Activated T-helper 17 cell treated with anti-CD3 and anti-CD28 coated beads, Interleukin-2, amount 50 U/mL, for 72 hours (primary cell): ENCODE results near the gene SYNGR4. TPM values are rescaled to one million over a fixed set of nuclear protein-coding genes. Genes with fewer than 3 reads are reported as not detected.
"Not testable (repeated sequence)": the region's sequence is repeated elsewhere in the genome, so short reads cannot be mapped to it uniquely, and the experiment has no call there.

ENCODE experiments used
- ATAC-seq: fragments of 150-1000 bp; cut with Tn5 transposase; replicated peaks from 2 replicates; pipeline ENCODE4 v1.10.0; 2021; ENCODE audit warnings: mild to moderate bottlenecking, moderate library complexity
- H3K27ac Mint-ChIP-seq: one replicate; pipeline ENCODE4 v1.8.0; 2022; ENCODE audit warnings: mixed read lengths
- H3K27me3 Mint-ChIP-seq: one replicate; pipeline ENCODE4 v1.8.0; 2022; ENCODE audit warnings: mixed read lengths
- H3K36me3 Mint-ChIP-seq: one replicate; pipeline ENCODE4 v1.8.0; 2022; ENCODE audit warnings: low read depth, mild to moderate bottlenecking, mixed read lengths
- H3K4me1 Mint-ChIP-seq: one replicate; pipeline ENCODE4 v1.8.0; 2022; ENCODE audit warnings: mixed read lengths
- H3K4me3 Mint-ChIP-seq: one replicate; pipeline ENCODE4 v1.8.0; 2022; ENCODE audit warnings: mild to moderate bottlenecking, mixed read lengths
- H3K9me3 Mint-ChIP-seq: one replicate; pipeline ENCODE4 v1.8.0; 2022; ENCODE audit warnings: mixed read lengths
- total RNA-seq, 2 donors: library from RNA; stranded (reverse); gene quantifications; one replicate each; pipeline ENCODE4 v1.2.3, GENCODE V29; 2022

Gene SYNGR4
- not detected for total RNA-seq

DNA sequence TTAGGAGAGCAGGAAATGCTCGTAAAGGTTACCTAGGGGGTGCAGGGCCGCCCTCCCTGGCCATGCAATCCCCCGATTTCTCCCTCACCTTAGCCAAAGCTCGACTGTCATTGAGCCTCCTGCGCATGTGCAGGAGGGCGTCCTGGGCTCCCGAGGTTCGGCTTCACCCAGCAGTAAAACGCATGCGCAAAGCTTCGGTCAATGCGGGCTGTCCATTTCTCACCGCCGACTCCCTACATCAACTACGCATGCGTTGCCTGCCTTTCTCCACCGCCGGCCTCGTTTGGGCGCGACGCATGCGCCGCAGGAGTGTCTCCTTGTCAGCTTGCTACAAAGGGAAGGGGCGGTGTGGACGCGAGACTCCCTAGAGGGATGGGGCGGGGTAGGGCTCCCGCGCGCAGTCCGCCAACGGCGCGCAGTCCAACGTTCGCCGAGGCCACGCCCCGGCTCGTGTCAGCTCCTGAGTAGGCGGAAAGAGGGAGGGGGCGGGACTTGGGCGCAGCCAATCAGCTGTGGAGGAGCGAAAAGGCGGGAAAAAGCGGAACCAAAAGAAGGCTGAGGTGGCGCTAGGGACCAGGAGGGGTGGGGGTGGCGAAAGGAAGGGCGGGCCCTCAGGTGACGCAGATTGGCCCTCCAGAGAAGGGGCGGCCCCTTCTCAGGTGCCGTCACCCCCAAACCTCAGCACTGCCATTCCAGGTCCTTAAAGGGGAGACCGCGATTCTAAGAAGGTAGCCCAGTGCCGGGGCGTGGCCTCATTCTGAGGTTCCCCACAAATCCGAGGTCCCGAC lies at the start of gene SYNGR4, which contains the start of gene TMEM143:
SYNGR4 (plus strand) TSS at position 558 of the 788 bp plus-strand sequence. CDS start 1,476 bp downstream, outside the sequence.
TMEM143 (minus strand) TSS at position 131 of the 788 bp plus-strand sequence; CDS start at position 111, 20 bp downstream.
- peak; percentile 88 for ATAC-seq
- no peaks in the 10 kb centered on the region for H3K27me3 Mint-ChIP-seq

DNA sequence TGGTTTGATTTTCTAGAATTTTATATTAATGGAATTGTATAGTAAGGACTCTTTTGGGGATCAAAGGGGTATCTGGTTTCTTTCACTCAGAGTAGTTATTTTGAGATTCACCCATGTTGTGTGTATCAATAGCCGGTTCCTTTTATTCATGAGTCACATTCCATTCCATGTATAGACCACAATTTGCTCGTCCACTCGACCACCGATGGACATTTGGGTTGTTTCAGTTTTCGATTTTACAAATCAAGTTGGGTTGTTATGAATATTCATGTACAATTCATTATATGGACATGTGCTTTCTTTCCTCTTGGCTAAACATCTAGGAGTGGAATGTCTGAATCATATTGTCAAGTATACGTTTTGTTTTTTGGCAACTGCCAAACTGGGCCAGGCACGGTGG lies 48.5 kb upstream of the SYNGR4 start:
- Mint-ChIP-seq H3K36me3 (no peaks in the 10 kb centered on the region), H3K27ac (no peak overlapping the region), H3K27me3 (no peaks in the 10 kb centered on the region), H3K4me3 (no peak overlapping the region), H3K9me3 (no peaks in the 10 kb centered on the region), H3K4me1 (no peaks in the 10 kb centered on the region)
- no peak for ATAC-seq

More for the DNA sequence above, at the start of gene SYNGR4, which contains the start of gene TMEM143:
- Mint-ChIP-seq H3K4me3 (peak within 1 kb of the TSS; percentile 93), H3K27ac (peak within 1 kb of the TSS; percentile 97), H3K36me3 (peaks cover 15% of the 10 kb centered on the region), H3K9me3 (no peaks in the 10 kb centered on the region), H3K4me1 (no peaks in the 10 kb centered on the region)

DNA sequence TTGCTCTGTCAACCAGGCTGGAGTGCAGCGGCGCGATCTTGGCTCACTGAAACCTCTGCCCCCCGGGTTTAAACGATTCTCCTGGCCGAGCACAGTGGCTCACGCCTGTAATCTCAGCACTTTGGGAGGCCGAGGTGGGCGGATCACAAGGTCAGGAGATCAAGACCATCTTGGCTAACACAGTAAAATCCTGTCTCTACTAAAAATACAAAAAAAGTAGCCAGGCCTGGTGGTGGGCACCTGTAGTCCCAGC lies 46.5 kb upstream of the SYNGR4 start:
- H3K27me3 Mint-ChIP-seq, H3K27ac Mint-ChIP-seq, H3K4me1 Mint-ChIP-seq, H3K36me3 Mint-ChIP-seq, H3K9me3 Mint-ChIP-seq, H3K4me3 Mint-ChIP-seq, ATAC-seq: not testable (repeated sequence)

DNA sequence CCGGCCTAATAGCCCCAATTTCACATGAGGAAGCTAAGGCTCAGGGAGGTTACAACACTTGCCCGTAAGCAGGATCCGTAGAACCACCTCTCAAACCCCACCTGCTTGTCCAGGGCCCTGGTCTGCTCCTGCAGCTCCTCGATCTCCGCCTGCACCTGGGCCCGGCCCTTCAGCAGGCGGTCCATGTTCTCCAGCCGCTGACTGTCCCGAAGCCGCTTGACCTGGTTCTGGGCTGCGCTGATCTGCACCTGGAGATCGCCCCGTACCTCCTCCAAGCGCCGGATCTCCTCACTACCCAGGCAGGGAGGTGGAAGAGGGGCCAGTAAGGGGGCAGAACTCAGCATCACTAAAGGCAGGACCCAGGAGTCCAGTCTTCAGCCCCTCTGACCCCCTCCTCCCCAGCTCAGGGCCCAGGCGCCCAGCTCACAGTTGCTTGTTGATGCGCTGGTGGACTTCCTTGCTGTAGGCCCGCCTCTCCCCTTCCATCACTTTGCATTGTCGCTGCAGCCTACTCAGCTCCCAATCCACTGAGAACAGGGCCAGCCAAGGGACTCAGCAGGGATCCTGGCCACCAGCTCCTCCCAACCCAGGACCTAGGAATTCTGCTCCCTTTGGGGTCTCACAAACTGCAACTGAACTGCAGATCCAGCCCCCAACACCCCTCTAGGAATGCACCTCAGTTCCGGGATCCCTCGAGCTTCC lies 45.7 kb upstream of the SYNGR4 start:
- ATAC-seq = no peak
- Mint-ChIP-seq H3K4me3 (no peak overlapping the region), H3K27ac (peak overlapping the region; percentile 41), H3K9me3 (no peaks in the 10 kb centered on the region), H3K36me3 (peaks cover 9% of the 10 kb centered on the region), H3K27me3 (no peaks in the 10 kb centered on the region), H3K4me1 (peaks cover 12% of the 10 kb centered on the region)

DNA sequence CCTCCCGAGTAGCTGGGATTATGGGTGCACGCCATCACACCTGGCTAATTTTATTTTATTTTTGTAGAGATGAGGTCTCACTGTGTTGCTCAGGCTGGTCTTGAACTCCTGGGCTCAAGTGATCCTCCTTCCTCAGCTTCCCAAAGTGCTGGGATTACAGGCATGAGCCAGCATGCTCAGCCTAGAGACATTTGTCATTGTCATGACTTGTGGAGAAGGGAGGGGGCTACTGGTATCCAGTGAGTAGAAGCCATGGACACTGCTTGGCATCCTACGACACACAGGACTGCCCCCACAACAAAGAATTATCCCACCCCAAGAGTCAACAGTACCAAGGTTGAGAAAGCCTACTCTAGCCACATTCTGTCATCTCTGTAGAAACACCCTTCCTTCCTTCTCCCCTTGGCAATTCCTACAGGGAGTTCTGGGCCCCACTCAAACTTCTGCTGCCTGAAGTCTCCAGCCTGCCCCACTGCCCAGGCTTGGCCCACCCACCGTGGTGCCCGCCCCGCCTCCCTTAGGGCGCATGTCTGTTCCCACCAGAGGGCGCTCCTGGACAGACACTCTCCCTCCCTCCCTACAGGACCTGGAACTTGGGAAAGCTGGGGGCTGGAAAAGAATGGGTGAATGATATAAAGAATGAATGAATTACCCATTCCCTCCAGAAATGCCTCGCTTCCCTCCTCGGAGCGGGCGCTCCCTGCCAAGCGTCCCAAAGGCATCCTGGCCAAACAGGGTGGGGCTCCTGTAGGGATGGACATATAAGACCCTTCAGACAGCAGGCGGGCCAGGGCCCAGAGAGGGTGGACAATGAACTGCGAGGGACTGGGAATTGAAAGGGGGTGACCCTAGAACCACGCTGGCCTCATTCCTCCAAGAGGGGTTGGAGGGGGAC lies 44.3 kb upstream of the SYNGR4 start:
- peak; percentile 24 for ATAC-seq
- H3K4me3 Mint-ChIP-seq = peak overlapping the region; percentile 91
- peak overlapping the region; percentile 99 for H3K27ac Mint-ChIP-seq
- H3K4me1 Mint-ChIP-seq = peaks cover 20% of the 10 kb centered on the region
- no peaks in the 10 kb centered on the region for H3K9me3 Mint-ChIP-seq
- no peaks in the 10 kb centered on the region for H3K27me3 Mint-ChIP-seq
- peaks cover 10% of the 10 kb centered on the region for H3K36me3 Mint-ChIP-seq

GRCh38 chr19:48321372-48321621 lies 42.9 kb upstream of the SYNGR4 start:
- no peaks in the 10 kb centered on the region for H3K9me3 Mint-ChIP-seq
- peak overlapping the region; percentile 91 for H3K4me3 Mint-ChIP-seq
- ATAC-seq = peak; percentile 73
- H3K4me1 Mint-ChIP-seq = peaks cover 20% of the 10 kb centered on the region
- H3K36me3 Mint-ChIP-seq = peaks cover 24% of the 10 kb centered on the region
- peak overlapping the region; percentile 99 for H3K27ac Mint-ChIP-seq
- H3K27me3 Mint-ChIP-seq = no peaks in the 10 kb centered on the region

GRCh38 chr19:48321622-48322591 lies 42.3 kb upstream of the SYNGR4 start:
- ATAC-seq = peak; percentile 66
- H3K36me3 Mint-ChIP-seq = peaks cover 30% of the 10 kb centered on the region
- H3K4me1 Mint-ChIP-seq = peaks cover 20% of the 10 kb centered on the region

GRCh38 chr19:48325265-48325910 lies 38.8 kb upstream of the SYNGR4 start, which contains the start of gene EMP3:
Gene EMP3 (plus strand): TSS chr19:48325552. CDS start chr19:48326845, 1,293 bp downstream.
- Mint-ChIP-seq H3K27me3 (no peaks in the 10 kb centered on the region), H3K4me1 (peaks cover 33% of the 10 kb centered on the region), H3K9me3 (no peaks in the 10 kb centered on the region), H3K36me3 (peaks cover 65% of the 10 kb centered on the region), H3K27ac (peak within 1 kb of the TSS; percentile 91), H3K4me3 (peak within 1 kb of the TSS; percentile 91)
- ATAC-seq = peak; percentile 49

More at GRCh38 chr19:48321622-48322591, 42.3 kb upstream of the SYNGR4 start:
- Mint-ChIP-seq H3K4me3 (peak overlapping the region; percentile 91), H3K9me3 (no peaks in the 10 kb centered on the region), H3K27ac (peak overlapping the region; percentile 99), H3K27me3 (no peaks in the 10 kb centered on the region)

GRCh38 chr19:48329167-48329891 lies 34.8 kb upstream of the SYNGR4 start:
- H3K9me3 Mint-ChIP-seq = no peaks in the 10 kb centered on the region
- H3K36me3 Mint-ChIP-seq = peaks cover 87% of the 10 kb centered on the region
- ATAC-seq = no peak
- H3K27ac Mint-ChIP-seq = peak overlapping the region; percentile 84
- no peaks in the 10 kb centered on the region for H3K27me3 Mint-ChIP-seq
- peaks cover 22% of the 10 kb centered on the region for H3K4me1 Mint-ChIP-seq
- peak overlapping the region; percentile 91 for H3K4me3 Mint-ChIP-seq

GRCh38 chr19:48330012-48330681 lies 34.0 kb upstream of the SYNGR4 start:
- H3K4me3 Mint-ChIP-seq = peak overlapping the region; percentile 91
- peak overlapping the region; percentile 84 for H3K27ac Mint-ChIP-seq
- peaks cover 28% of the 10 kb centered on the region for H3K4me1 Mint-ChIP-seq
- H3K9me3 Mint-ChIP-seq = no peaks in the 10 kb centered on the region
- H3K27me3 Mint-ChIP-seq = no peaks in the 10 kb centered on the region
- no peak for ATAC-seq
- H3K36me3 Mint-ChIP-seq = peaks cover 84% of the 10 kb centered on the region

DNA sequence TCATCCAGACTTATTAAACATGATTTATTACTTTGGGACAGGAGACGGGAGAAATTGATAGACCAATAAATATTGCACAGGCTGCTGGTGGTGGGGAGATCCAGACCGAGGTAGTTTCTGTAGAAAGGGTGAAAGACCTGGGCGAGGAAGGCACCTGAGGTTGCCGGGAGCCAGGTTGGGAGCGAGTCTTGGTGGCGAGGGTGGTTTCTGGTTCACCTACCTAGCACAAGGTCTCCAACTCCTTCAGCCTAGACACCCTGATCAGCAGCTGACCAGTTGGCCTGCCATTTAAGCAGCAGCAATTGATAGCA lies 31.9 kb upstream of the SYNGR4 start:
- ATAC-seq = no peak
- Mint-ChIP-seq H3K4me1 (peaks cover 28% of the 10 kb centered on the region), H3K9me3 (no peaks in the 10 kb centered on the region), H3K27ac (peak overlapping the region; percentile 94), H3K27me3 (no peaks in the 10 kb centered on the region), H3K36me3 (peaks cover 62% of the 10 kb centered on the region), H3K4me3 (peak overlapping the region; percentile 91)

DNA sequence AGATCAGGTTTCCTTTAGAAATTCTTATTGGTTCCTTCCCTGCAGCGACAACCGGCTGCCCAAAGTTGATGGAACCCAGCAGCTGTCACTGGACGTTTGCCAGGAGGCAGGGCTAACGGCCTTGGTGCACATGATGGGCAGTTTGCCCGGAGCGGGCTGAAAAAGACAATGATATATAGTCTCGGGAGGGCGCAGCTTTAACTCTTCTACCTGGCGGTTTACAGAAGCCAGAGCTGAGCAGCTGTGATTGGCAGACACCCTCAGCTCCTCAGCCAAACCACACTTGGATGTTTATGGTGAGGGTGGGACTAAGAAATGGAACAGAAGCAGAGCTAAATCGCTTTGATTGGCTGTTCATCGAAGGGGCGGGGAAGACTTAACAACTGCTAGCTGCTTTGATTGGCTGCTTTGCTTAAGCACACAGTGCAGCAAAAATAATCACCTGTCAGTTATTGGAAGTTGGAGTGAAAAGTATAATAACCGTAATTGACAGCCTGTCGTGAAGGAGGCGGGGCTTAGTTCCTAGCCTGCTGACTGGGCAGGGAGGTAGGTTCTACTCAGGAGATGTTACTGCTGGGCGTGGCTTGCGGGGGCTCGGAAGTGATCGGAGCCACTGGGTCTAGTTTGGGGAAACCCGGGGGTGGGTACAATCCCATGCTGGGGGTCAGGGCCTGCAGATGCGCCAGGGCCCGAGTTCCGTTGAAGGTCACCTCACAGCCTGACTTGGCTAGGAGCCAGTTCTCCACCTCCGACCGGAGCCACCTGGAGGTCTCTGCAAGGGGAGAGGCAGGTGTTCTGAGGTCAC lies 31.3 kb upstream of the SYNGR4 start:
- Mint-ChIP-seq H3K9me3 (no peaks in the 10 kb centered on the region), H3K4me1 (peaks cover 28% of the 10 kb centered on the region), H3K27me3 (no peaks in the 10 kb centered on the region), H3K4me3 (peak overlapping the region; percentile 91), H3K36me3 (peaks cover 57% of the 10 kb centered on the region), H3K27ac (peak overlapping the region; percentile 94)
- peak; percentile 82 for ATAC-seq
